ENCODE measurements around the gene TMEM154.

The TMEM154 gene

DNA sequence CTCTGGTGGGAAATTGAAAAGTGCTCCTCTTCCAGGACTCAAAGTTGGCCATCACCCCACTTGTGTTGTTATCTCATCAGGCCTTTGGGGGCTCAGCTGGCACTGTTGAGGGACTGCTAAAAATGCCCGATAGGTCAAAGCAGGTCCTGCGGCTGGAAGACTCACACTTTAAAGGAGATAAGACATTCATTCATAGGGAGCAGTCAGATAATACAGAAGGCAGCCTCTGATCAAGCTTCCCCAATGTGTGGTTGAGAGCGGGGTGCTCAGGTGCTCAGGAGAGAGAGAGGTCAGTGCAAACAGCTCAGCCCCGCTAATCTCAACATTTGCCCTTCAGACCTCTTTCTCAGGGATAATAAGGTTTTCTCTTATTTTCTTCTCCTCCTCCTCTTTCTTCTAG lies 70.3 kb downstream of the TMEM154 start:
- no peak for DNase-seq (ENCODE audit: low read depth in 2 of 2)
- no peak overlapping the region for H3K4me3 ChIP-seq (replicated peaks in 1 of 2; ENCODE audit: low read depth in 2 of 2, low read length in 2 of 2)
- TF ChIP-seq, protein P1, sequence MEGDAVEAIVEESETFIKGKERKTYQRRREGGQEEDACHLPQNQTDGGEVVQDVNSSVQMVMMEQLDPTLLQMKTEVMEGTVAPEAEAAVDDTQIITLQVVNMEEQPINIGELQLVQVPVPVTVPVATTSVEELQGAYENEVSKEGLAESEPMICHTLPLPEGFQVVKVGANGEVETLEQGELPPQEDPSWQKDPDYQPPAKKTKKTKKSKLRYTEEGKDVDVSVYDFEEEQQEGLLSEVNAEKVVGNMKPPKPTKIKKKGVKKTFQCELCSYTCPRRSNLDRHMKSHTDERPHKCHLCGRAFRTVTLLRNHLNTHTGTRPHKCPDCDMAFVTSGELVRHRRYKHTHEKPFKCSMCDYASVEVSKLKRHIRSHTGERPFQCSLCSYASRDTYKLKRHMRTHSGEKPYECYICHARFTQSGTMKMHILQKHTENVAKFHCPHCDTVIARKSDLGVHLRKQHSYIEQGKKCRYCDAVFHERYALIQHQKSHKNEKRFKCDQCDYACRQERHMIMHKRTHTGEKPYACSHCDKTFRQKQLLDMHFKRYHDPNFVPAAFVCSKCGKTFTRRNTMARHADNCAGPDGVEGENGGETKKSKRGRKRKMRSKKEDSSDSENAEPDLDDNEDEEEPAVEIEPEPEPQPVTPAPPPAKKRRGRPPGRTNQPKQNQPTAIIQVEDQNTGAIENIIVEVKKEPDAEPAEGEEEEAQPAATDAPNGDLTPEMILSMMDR (IDR thresholded peaks at IDR 0.05; ENCODE audit: low read depth, low read length), result no peak

DNA sequence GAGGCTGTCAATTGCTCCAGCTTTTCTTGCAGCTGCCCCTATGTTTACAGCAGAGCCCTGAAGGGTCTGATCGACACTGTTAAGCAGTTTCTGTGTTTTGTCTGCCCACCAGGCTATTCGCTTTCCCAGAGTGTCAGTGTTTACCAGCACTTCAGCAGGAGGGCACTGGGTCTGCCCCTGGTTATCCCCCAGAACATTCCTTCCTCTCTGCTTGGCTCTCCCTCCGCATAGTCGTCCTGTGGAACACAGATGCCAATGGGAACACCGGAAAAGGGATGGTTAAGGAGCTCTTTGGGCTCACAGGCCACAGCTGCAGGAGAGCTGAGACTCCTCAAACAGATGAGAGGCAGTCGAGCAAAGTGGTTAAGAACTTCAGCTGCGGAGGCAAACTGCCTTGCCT lies 72.6 kb downstream of the TMEM154 start:
- TF ChIP-seq, protein P1 (IDR thresholded peaks at IDR 0.05; ENCODE audit: low read depth, low read length), result no peak
- no peak for DNase-seq (ENCODE audit: low read depth in 2 of 2)
- H3K4me3 ChIP-seq (replicated peaks in 1 of 2; ENCODE audit: low read depth in 2 of 2, low read length in 2 of 2), result no peak overlapping the region

DNA sequence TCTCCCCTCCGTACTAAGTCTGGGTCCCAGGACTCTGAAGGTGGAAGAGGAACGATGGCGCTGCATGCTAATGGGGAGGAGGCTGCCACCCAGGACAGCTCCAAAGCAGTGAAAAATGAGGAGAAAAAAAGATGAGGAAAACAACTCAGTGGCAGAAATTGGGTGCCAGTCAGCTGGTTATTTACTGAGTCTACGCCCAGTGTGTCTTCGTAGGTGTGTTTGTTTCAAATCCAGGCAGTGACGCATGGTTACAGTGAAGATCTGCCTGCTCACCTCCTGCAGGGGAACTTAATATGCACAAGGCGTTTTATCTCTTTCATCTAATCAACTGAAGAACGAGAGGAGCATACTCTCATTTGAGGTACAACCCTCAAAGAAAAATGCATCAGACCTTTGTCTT lies 73.0 kb downstream of the TMEM154 start:
- no peak overlapping the region for H3K4me3 ChIP-seq (replicated peaks in 1 of 2; ENCODE audit: low read depth in 2 of 2, low read length in 2 of 2)
- TF ChIP-seq, protein P1 (IDR thresholded peaks at IDR 0.05; ENCODE audit: low read depth, low read length), result no peak
- DNase-seq (ENCODE audit: low read depth in 2 of 2), result no peak

DNA sequence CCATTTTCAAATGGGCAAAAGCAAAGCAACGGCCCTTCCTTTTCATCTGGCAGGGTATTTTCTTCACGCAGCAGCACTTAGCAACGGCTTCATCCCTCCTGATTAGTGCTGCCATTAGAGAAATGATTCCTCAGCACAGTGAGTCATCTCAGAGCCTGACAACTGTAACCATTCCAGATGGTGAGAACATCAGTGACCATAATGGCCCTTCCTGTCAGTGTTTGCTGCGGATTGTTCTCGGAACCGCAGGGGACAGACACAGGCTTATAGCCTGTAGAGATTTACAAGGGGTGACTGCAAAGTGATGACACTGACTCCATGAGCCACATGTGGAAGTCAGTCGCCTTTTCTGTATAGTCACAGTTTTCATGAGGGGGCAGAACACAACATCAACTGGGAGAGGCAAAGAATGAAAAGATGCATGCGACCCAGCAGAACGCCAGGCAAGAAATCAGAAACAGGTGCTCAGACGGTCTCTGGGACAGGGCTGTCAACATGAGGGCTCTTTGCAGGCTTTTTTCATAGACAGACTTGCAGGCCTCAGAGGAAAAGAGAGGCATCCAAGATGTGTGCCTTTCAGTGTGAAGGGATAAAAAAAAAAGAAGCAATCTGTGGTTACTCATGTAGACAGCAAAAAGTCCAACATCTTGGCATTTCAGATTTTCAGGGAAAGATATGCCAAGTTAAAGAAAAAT lies 74.0 kb downstream of the TMEM154 start:
- TF ChIP-seq, protein P1 (IDR thresholded peaks at IDR 0.05; ENCODE audit: low read depth, low read length), result no peak
- no peak overlapping the region for H3K4me3 ChIP-seq (replicated peaks in 1 of 2; ENCODE audit: low read depth in 2 of 2, low read length in 2 of 2)
- DNase-seq (ENCODE audit: low read depth in 2 of 2), result peak; percentile 50 to 61

DNA sequence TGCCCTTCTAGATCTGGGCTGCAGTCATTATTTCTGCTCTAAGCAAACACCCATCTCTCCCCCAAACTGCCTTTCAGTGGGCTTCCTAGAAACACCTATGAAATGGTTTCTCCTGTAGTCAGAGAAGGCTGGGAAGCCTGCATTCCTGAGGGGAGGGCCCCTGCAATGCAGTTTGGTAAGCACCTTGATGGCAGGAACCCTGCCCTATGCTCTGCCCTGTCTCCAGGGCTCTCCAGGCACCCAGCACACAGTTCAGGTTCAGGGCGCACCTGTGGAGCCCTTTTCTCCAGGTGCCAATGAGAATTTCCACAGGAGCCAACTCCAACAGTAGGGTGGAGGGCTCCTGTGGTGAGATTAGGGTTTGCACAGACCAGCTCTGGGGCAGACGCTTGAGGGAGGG lies 74.8 kb downstream of the TMEM154 start:
- H3K4me3 ChIP-seq (replicated peaks in 1 of 2; ENCODE audit: low read depth in 2 of 2, low read length in 2 of 2), result no peak overlapping the region
- no peak for DNase-seq (ENCODE audit: low read depth in 2 of 2)
- TF ChIP-seq, protein P1 (IDR thresholded peaks at IDR 0.05; ENCODE audit: low read depth, low read length), result no peak

DNA sequence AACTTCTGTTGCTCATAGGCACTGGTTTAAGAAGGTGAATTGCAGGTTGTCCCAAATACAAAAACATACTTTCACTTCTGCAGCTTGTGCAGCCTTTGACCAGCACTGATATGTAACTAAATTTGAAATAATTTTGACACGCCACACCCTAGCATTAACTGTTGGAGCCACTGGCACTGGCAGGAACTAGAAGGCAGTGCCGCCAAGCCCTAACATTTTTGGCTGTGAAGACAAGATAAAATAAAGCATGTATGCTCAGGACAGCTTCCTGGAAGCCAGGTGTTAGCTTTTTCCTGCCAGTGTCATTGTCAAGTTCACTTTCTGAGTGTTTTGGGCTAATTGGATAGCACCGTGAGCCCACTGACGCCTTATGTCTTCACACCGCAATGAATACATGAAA lies 78.6 kb downstream of the TMEM154 start:
- H3K4me3 ChIP-seq (replicated peaks in 1 of 2; ENCODE audit: low read depth in 2 of 2, low read length in 2 of 2), result no peak overlapping the region
- DNase-seq (ENCODE audit: low read depth in 2 of 2), result no peak
- TF ChIP-seq, protein P1 (IDR thresholded peaks at IDR 0.05; ENCODE audit: low read depth, low read length), result no peak

DNA sequence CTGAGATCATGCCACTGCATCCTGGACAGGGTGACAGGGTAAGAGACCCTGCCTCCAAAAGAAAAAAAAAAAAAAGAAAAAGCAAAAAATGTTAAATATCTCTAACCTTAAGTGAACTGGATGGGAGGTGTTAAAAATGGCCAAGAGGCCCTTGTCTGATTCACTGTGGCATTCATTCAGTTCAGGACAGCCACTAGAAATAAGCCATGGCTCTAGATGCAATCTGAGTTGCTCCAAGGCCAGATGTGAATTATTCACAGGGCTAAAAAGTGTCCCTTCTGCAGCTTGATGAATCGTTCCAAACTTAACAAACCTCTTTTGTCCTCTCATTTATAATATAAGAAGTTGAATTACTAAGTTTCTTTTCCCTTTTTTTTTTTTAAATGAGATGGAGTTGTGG lies 80.2 kb downstream of the TMEM154 start:
- no peak for DNase-seq (ENCODE audit: low read depth in 2 of 2)
- TF ChIP-seq, protein P1 (IDR thresholded peaks at IDR 0.05; ENCODE audit: low read depth, low read length), result no peak
- H3K4me3 ChIP-seq (replicated peaks in 1 of 2; ENCODE audit: low read depth in 2 of 2, low read length in 2 of 2), result no peak overlapping the region
